DND-41 (cell line): ENCODE measurements around the gene DEK.

ENCODE experiments used
- EZH2 ChIP-seq: IDR thresholded peaks from 3 replicates; pipeline ENCODE4 v1.6.1; 2012; ENCODE audit warnings: borderline replicate concordance, low read depth, mild to moderate bottlenecking, moderate library complexity, low read length, inconsistent platforms; ENCODE audit not compliant: severe bottlenecking
- TF ChIP-seq, protein P1 (sequence below): IDR thresholded peaks from 2 replicates; pipeline ENCODE4 v1.5.1; 2012; ENCODE audit warnings: borderline replicate concordance, low read length, moderate library complexity, mild to moderate bottlenecking; ENCODE audit not compliant: poor library complexity, severe bottlenecking; ENCODE audit errors: extremely low read depth

- TF ChIP-seq, protein P1, sequence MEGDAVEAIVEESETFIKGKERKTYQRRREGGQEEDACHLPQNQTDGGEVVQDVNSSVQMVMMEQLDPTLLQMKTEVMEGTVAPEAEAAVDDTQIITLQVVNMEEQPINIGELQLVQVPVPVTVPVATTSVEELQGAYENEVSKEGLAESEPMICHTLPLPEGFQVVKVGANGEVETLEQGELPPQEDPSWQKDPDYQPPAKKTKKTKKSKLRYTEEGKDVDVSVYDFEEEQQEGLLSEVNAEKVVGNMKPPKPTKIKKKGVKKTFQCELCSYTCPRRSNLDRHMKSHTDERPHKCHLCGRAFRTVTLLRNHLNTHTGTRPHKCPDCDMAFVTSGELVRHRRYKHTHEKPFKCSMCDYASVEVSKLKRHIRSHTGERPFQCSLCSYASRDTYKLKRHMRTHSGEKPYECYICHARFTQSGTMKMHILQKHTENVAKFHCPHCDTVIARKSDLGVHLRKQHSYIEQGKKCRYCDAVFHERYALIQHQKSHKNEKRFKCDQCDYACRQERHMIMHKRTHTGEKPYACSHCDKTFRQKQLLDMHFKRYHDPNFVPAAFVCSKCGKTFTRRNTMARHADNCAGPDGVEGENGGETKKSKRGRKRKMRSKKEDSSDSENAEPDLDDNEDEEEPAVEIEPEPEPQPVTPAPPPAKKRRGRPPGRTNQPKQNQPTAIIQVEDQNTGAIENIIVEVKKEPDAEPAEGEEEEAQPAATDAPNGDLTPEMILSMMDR = no peak
- no peak for TF ChIP-seq EZH2
These were observed 12.4 kb upstream of the DEK start for GRCh38 chr6:18276610-18277236.
